Bronchial epithelial cell (primary cell): ENCODE data around the gene EIF5A. TPM values are rescaled to one million over a fixed set of nuclear protein-coding genes. Genes with fewer than 3 reads are reported as not detected.

ENCODE experiments used
- DNase-seq: peaks from one replicate; pipeline ENCODE4 v3.0.0-alpha.2; 2010; ENCODE audit warnings: low read depth
- FAIRE-seq: peaks from 2 replicates; lab custom pipeline; 2011; peaks lifted over from hg19 to GRCh38; lab: Jason Lieb, UNC
- H3K27me3 ChIP-seq: 2 replicates; pipeline ENCODE4 v1.5.1; 2011; ENCODE audit warnings: low read length; ENCODE audit not compliant: control insufficient read depth, insufficient read depth
- H3K36me3 ChIP-seq: 2 replicates; pipeline ENCODE4 v1.5.1; 2011; ENCODE audit warnings: low read length; ENCODE audit not compliant: control insufficient read depth, insufficient read depth
- H3K4me3 ChIP-seq: 2 replicates; pipeline ENCODE4 v1.5.1; 2011; ENCODE audit warnings: mild to moderate bottlenecking, low read depth, low read length, control low read depth
- total RNA-seq: library from RNA; depleted of rRNA; stranded (reverse); fragments of >200 nt; gene quantifications from 2 replicates; pipeline ENCODE4 v1.2.1, GENCODE V29; 2014
- TF ChIP-seq, protein P1 (sequence below): IDR thresholded peaks from 2 replicates; pipeline ENCODE4 v1.5.1; 2011; ENCODE audit warnings: mild to moderate bottlenecking, moderate library complexity, low read length, control low read depth, inconsistent platforms; ENCODE audit not compliant: insufficient read depth, severe bottlenecking

EIF5A gene
- total RNA-seq, 1 donor from 2014 or later, result 653 TPM

DNA sequence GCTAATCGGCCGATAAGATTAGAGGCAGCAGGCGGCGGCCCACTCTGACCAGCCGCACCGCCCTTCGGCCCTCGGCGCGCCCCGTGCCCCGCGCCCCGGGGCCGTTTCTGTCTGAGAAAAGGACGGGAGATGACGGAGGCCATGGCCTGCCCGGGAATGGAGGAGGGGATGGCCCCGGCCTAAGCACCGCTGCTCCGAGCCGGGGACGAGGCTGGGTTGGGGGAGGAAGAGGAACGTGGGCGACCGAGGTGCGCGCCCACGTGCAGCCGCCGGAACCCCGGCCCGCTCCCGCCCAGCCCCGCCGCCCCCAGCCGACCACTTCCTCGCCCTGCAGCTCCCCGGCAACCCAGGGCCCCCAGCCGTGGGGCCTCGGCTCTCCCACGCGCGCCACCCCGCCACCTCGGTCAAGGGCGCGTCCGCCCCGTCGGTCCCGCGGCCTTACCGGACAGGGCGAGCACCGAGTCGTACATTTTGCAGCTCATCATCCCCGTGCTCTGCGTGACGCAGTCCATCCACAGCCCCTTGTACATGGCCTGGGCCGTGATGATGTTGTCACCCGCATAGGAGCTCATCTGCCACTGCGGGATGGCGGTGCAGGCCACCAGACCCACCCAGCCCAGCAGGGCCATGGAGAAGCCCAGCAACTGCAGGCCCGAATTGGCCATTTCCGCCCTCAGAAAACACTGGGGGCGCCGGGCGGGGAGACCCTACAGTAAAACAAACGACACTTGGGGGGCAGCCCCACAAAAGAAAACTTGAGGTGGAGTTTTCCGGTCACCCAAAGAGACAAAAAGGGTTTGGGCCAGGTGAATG, 45.8 kb upstream of the EIF5A start:
- TF ChIP-seq, protein P1, sequence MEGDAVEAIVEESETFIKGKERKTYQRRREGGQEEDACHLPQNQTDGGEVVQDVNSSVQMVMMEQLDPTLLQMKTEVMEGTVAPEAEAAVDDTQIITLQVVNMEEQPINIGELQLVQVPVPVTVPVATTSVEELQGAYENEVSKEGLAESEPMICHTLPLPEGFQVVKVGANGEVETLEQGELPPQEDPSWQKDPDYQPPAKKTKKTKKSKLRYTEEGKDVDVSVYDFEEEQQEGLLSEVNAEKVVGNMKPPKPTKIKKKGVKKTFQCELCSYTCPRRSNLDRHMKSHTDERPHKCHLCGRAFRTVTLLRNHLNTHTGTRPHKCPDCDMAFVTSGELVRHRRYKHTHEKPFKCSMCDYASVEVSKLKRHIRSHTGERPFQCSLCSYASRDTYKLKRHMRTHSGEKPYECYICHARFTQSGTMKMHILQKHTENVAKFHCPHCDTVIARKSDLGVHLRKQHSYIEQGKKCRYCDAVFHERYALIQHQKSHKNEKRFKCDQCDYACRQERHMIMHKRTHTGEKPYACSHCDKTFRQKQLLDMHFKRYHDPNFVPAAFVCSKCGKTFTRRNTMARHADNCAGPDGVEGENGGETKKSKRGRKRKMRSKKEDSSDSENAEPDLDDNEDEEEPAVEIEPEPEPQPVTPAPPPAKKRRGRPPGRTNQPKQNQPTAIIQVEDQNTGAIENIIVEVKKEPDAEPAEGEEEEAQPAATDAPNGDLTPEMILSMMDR, result no peak
- H3K4me3 ChIP-seq, result peak overlapping the region; percentile 97
- peaks cover 11% of the 10 kb centered on the region for H3K36me3 ChIP-seq
- FAIRE-seq (no peak), DNase-seq (no peak)
- H3K27me3 ChIP-seq, result no peaks in the 10 kb centered on the region

DNA sequence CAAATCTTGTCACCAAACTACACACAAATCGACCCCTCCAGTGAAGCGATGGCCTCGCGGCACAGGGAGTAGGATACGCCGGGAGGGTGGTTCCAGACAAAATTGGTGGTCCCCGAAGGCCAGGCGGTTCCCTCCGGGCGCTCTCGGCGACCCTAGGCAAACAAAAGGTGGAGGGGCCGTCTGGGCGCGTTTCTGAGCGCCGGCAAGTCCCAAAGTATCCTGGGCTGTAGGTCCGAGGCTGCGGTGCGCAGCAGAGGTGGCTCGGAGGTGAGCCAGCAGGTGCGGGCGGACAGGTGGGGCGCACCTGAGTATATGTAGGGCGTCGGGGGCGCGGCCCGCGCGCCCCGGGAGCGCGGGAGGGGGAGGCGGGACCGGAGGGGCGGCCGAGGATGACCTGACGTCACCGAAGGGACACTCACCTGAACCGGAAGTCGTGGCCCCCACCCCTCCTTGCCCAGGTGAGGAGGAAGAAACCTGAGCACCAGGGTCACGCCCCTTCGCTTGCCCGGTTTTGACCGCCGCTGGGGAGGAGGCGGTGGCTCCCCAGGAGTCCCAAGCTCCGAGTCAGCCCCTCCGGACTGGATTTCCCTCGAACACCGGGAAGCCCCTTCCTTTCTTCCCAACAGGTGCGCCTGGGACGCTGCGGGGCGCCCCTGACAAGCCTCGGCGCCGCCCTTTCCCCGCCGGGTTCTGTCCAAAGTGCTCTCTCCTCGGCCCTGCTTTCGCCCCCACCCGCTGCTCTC, 45.1 kb upstream of the EIF5A start, which contains the start of gene CLDN7:
Gene CLDN7, minus strand, starts transcription at position 287 of the 743 bp plus-strand sequence. CDS start 435 bp downstream, outside the sequence.
- H3K36me3 ChIP-seq, result peaks cover 11% of the 10 kb centered on the region
- peak within 1 kb of the TSS; percentile 97 for H3K4me3 ChIP-seq
- FAIRE-seq, result no peak
- DNase-seq, result peak; percentile 27
- TF ChIP-seq, protein P1, result peak; percentile 48
- no peaks in the 10 kb centered on the region for H3K27me3 ChIP-seq

DNA sequence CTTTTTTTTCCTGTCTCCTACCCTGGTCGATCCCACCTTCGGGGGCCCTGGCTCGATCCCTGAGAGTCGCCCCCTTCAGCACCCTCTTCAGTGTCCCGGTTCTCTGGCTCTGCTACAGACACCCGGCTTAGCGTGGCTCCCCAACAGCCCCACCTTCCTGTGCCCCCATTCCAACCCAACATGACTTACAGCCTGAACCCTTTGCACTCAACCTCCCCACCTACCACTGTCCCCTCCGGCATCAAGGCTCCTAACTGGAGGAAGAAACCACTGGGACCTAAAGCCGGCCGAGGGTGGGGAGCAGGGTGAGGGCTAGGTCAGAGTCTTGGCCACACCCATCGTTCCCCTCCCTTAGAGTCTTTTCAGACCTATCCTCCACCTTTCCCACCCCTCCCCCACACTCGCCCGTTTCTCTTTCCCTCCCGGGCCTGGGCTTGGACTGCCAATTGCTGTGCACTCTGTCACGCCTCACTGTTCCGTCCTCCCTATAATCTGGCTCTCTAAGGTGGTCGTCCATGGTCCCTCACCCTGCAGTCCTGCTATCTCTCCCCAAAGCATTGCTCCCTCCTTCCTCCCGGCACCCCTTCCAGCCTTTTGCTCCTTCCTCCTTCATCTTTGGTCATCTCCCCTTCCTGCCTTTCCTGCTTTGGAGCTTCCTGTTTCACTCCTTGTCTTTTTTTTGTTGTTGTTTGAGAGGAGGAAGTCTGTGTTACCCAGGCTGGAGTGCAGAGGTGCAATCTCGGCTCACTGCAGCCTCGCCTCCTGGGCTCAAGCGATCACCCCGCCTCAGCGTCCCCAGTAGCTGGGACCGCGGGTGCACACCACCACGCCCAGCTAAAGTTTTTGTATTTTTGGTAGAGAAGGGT, 44.3 kb upstream of the EIF5A start:
- TF ChIP-seq, protein P1, result no peak
- Histone ChIP-seq H3K27me3 (no peaks in the 10 kb centered on the region), H3K36me3 (peaks cover 11% of the 10 kb centered on the region), H3K4me3 (peak overlapping the region; percentile 97)
- DNase-seq (peak; percentile 32), FAIRE-seq (peak; percentile 28)

DNA sequence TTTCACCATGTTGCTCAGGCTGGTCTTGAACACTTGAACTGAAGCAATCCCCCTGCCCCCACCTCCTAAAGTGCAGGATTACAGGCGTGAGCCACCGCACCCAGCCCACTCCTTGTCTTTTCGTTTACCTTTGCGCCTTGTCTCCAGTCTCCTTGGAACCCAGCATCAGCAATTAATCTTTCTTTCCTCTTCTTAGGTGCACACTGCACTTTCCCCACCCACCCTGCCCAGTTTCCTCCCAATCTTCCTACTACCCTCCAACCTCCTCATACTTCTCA, 43.7 kb upstream of the EIF5A start:
- H3K36me3 ChIP-seq, result peaks cover 8% of the 10 kb centered on the region
- peak overlapping the region; percentile 97 for H3K4me3 ChIP-seq
- no peaks in the 10 kb centered on the region for H3K27me3 ChIP-seq
- DNase-seq, result no peak
- TF ChIP-seq, protein P1, result no peak
- no peak for FAIRE-seq

DNA sequence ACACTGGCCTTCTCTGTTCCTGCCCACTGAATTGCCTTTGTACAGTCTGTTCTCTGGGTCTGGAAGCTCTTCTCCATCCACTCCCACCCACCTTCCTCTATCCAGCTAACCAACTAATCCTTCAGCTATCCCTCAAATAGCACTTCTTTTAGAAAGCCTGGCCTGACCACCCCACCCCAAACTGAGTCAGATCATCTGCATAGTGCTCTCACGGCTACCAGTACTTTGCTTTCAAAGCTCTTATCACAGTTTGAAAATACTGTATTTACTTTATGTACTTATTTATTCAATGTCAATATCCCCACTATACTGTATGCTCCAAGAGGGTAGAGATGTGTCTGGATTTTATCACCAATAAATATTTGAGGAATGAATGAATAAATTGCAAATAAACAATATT, 40.6 kb upstream of the EIF5A start:
- no peaks in the 10 kb centered on the region for H3K36me3 ChIP-seq
- TF ChIP-seq, protein P1, result no peak
- FAIRE-seq (no peak), DNase-seq (peak; percentile 23)
- H3K4me3 ChIP-seq, result no peak overlapping the region
- no peaks in the 10 kb centered on the region for H3K27me3 ChIP-seq
